Naive thymus-derived CD8-positive, alpha-beta T cell (primary cell): ENCODE results near the gene SDR42E1. TPM values are rescaled to one million over a fixed set of nuclear protein-coding genes. Genes with fewer than 3 reads are reported as not detected.
A peak's percentile ranks its signal among the peaks of the same experiment; 100 is the strongest.

Source experiments
- ATAC-seq, 2 donors: fragments of 150-1000 bp; cut with Tn5 transposase in 1 of 2; sonication (Bioruptor Pico), chemical (Tn5 transposase) in 1 of 2; 1 replicate in 1 of 2; 2 replicates in 1 of 2; pipeline ENCODE4 v1.10.0; 2021; ENCODE audit warnings: mild to moderate bottlenecking in 2 of 2, moderate library complexity in 2 of 2
- POLR2A ChIA-PET: fragments of 350-600 bp; sonication (Branson Sonifier 250); formaldehyde crosslinking; loops from one replicate; lab custom pipeline; 2021; ENCODE audit warnings: antibody characterized with exemption; lab: Charles Lee
- DNase-seq, 10 donors: peaks; one replicate each; pipeline versions ENCODE4 v3.0.0 to v3.0.0-alpha.2; 2020 to 2022
- H3K27ac Mint-ChIP-seq, 10 donors: one replicate each; pipeline ENCODE4 v1.8.0; 2020 to 2022; ENCODE audit warnings: mild to moderate bottlenecking in 10 of 10, mixed read lengths in 10 of 10, moderate library complexity in 4 of 10, inconsistent platforms in 1 of 10
- H3K27me3 Mint-ChIP-seq, 5 donors: one replicate each; pipeline ENCODE4 v1.8.0; 2021 to 2022; ENCODE audit warnings: mixed read lengths in 5 of 5
- H3K36me3 Mint-ChIP-seq, 3 donors: one replicate each; pipeline ENCODE4 v1.8.0; 2020 to 2022; ENCODE audit warnings: mixed read lengths in 3 of 3, mild to moderate bottlenecking in 2 of 3, inconsistent platforms in 1 of 3
- H3K4me1 Mint-ChIP-seq, 4 donors: one replicate each; pipeline ENCODE4 v1.8.0; 2021 to 2022; ENCODE audit warnings: mixed read lengths in 4 of 4
- H3K4me3 Mint-ChIP-seq, 10 donors: one replicate each; pipeline ENCODE4 v1.8.0; 2020 to 2022; ENCODE audit warnings: mild to moderate bottlenecking in 10 of 10, mixed read lengths in 10 of 10, moderate library complexity in 6 of 10, inconsistent platforms in 1 of 10
- H3K9me3 Mint-ChIP-seq, 9 donors: one replicate each; pipeline ENCODE4 v1.8.0; 2020 to 2022; ENCODE audit warnings: mixed read lengths in 9 of 9, mild to moderate bottlenecking in 3 of 9, inconsistent platforms in 1 of 9, moderate library complexity in 1 of 9
- polyA plus RNA-seq, 3 donors: library from polyadenylated mRNA; unstranded; fragments of 300-500 nt; fragmentation: Illumina TruSeq; gene quantifications; one replicate each; pipeline ENCODE4 v1.2.3, GENCODE V29; 2021
- total RNA-seq, 8 experiments: library from RNA in 2 of 8; stranded (reverse) in 2 of 8; gene quantifications; one replicate each; pipeline ENCODE4 v1.2.3 and lab custom pipeline; 2021 to 2026

SDR42E1 gene
- total and polyA plus RNA-seq, 5 experiments from 2014 or later, result 1.7 to 11.9 (median 3.7) TPM

- ATAC-seq (no peak), DNase-seq (no peak)
- Mint-ChIP-seq H3K4me3 (no peak overlapping the region), H3K27ac (no peak overlapping the region), H3K9me3 (no peaks in the 10 kb centered on the region), H3K36me3 (no peaks in the 10 kb centered on the region), H3K27me3 (peaks cover 0 to 28% (median 22%) of the 10 kb centered on the region in 5 donors), H3K4me1 (no peaks in the 10 kb centered on the region)
- POLR2A ChIA-PET, result no interaction called here
Measured at GRCh38 chr16:82046941-82047340, 35.7 kb upstream of the SDR42E1 start.

- ATAC-seq (no peak), DNase-seq (no peak)
- Mint-ChIP-seq H3K27me3 (peaks cover 0 to 30% (median 23%) of the 10 kb centered on the region in 5 donors), H3K4me1 (no peaks in the 10 kb centered on the region), H3K27ac (no peak overlapping the region), H3K36me3 (no peaks in the 10 kb centered on the region), H3K4me3 (no peak overlapping the region), H3K9me3 (no peaks in the 10 kb centered on the region)
- POLR2A ChIA-PET, result no interaction called here
Measured at GRCh38 chr16:82046541-82046940, 35.3 kb upstream of the SDR42E1 start.

- H3K4me1 Mint-ChIP-seq, result peaks cover 0 to 2% (median 0%) of the 10 kb centered on the region in 4 donors
- no peaks in the 10 kb centered on the region for H3K36me3 Mint-ChIP-seq
- H3K9me3 Mint-ChIP-seq, result no peaks in the 10 kb centered on the region
- no peak overlapping the region for H3K27ac Mint-ChIP-seq
- DNase-seq (no peak), ATAC-seq (no peak)
- POLR2A ChIA-PET, result no interaction called here
- H3K4me3 Mint-ChIP-seq, result no peak overlapping the region
- peaks cover 0 to 32% (median 17%) of the 10 kb centered on the region in 5 donors for H3K27me3 Mint-ChIP-seq
Measured at GRCh38 chr16:82045465-82045864, 34.2 kb upstream of the SDR42E1 start.

GRCh38 chr16:82044585-82044911 is 33.3 kb upstream of the SDR42E1 start:
- Mint-ChIP-seq H3K4me1 (peaks cover 0 to 2% (median 0%) of the 10 kb centered on the region in 4 donors), H3K4me3 (no peak overlapping the region), H3K27me3 (peaks cover 0 to 31% (median 16%) of the 10 kb centered on the region in 5 donors), H3K9me3 (no peaks in the 10 kb centered on the region), H3K36me3 (no peaks in the 10 kb centered on the region), H3K27ac (no peak overlapping the region)
- no peak for DNase-seq
- POLR2A ChIA-PET, result no interaction called here
- ATAC-seq, result no peak

- H3K27ac Mint-ChIP-seq, result no peak overlapping the region
- POLR2A ChIA-PET, result no interaction called here
- no peaks in the 10 kb centered on the region for H3K9me3 Mint-ChIP-seq
- H3K36me3 Mint-ChIP-seq, result no peaks in the 10 kb centered on the region
- H3K4me3 Mint-ChIP-seq, result no peak overlapping the region
- ATAC-seq, result no peak
- no peak for DNase-seq
- peaks cover 0 to 2% (median 0%) of the 10 kb centered on the region in 4 donors for H3K4me1 Mint-ChIP-seq
- peaks cover 3 to 36% (median 19%) of the 10 kb centered on the region in 5 donors for H3K27me3 Mint-ChIP-seq
Measured at GRCh38 chr16:82043680-82044584, 32.7 kb upstream of the SDR42E1 start.

GRCh38 chr16:82042846-82043245 is 31.6 kb upstream of the SDR42E1 start:
- no peaks in the 10 kb centered on the region for H3K9me3 Mint-ChIP-seq
- H3K27ac Mint-ChIP-seq, result no peak overlapping the region
- no peak overlapping the region for H3K4me3 Mint-ChIP-seq
- ATAC-seq (no peak), DNase-seq (no peak)
- no peaks in the 10 kb centered on the region for H3K36me3 Mint-ChIP-seq
- POLR2A ChIA-PET, result no interaction called here
- peaks cover 0 to 2% (median 0%) of the 10 kb centered on the region in 4 donors for H3K4me1 Mint-ChIP-seq
- H3K27me3 Mint-ChIP-seq, result peaks cover 9 to 32% (median 21%) of the 10 kb centered on the region in 5 donors

- peaks cover 0 to 2% (median 0%) of the 10 kb centered on the region in 4 donors for H3K4me1 Mint-ChIP-seq
- POLR2A ChIA-PET, result no interaction called here
- no peak for ATAC-seq
Measured at GRCh38 chr16:82042144-82042543, 30.9 kb upstream of the SDR42E1 start.

GRCh38 chr16:82041542-82041941 is 30.3 kb upstream of the SDR42E1 start:
- Mint-ChIP-seq H3K4me3 (no peak overlapping the region), H3K9me3 (no peaks in the 10 kb centered on the region), H3K36me3 (no peaks in the 10 kb centered on the region), H3K27ac (no peak overlapping the region), H3K4me1 (peaks cover 0 to 2% (median 0%) of the 10 kb centered on the region in 4 donors), H3K27me3 (peaks cover 5 to 21% (median 16%) of the 10 kb centered on the region in 5 donors)
- ATAC-seq (no peak), DNase-seq (no peak)
- POLR2A ChIA-PET, result no interaction called here

More at GRCh38 chr16:82042144-82042543, 30.9 kb upstream of the SDR42E1 start:
- Mint-ChIP-seq H3K27me3 (peaks cover 9 to 26% (median 16%) of the 10 kb centered on the region in 5 donors), H3K36me3 (no peaks in the 10 kb centered on the region), H3K4me3 (no peak overlapping the region), H3K27ac (no peak overlapping the region), H3K9me3 (no peaks in the 10 kb centered on the region)
- DNase-seq, result no peak

GRCh38 chr16:82040296-82040695 is 29.0 kb upstream of the SDR42E1 start:
- Mint-ChIP-seq H3K36me3 (no peaks in the 10 kb centered on the region), H3K4me1 (peaks cover 0 to 2% (median 0%) of the 10 kb centered on the region in 4 donors), H3K27me3 (peaks cover 4 to 27% (median 18%) of the 10 kb centered on the region in 5 donors), H3K4me3 (no peak overlapping the region), H3K27ac (no peak overlapping the region), H3K9me3 (no peaks in the 10 kb centered on the region)
- DNase-seq (no peak), ATAC-seq (no peak)
- POLR2A ChIA-PET, result no interaction called here

- peaks cover 7 to 38% (median 28%) of the 10 kb centered on the region in 5 donors for H3K27me3 Mint-ChIP-seq
- POLR2A ChIA-PET, result no interaction called here
- DNase-seq, result no peak
- no peak overlapping the region for H3K27ac Mint-ChIP-seq
- no peak overlapping the region for H3K4me3 Mint-ChIP-seq
- peaks cover 0 to 5% (median 0%) of the 10 kb centered on the region in 4 donors for H3K4me1 Mint-ChIP-seq
- no peaks in the 10 kb centered on the region for H3K9me3 Mint-ChIP-seq
- ATAC-seq, result no peak
- no peaks in the 10 kb centered on the region for H3K36me3 Mint-ChIP-seq
Measured at GRCh38 chr16:82037666-82038065, 26.4 kb upstream of the SDR42E1 start.

- POLR2A ChIA-PET, result no interaction called here
- peaks cover 9 to 43% (median 28%) of the 10 kb centered on the region in 5 donors for H3K27me3 Mint-ChIP-seq
- no peak overlapping the region for H3K4me3 Mint-ChIP-seq
- no peaks in the 10 kb centered on the region for H3K36me3 Mint-ChIP-seq
- H3K27ac Mint-ChIP-seq, result no peak overlapping the region
- ATAC-seq, result no peak
- no peak for DNase-seq
- H3K9me3 Mint-ChIP-seq, result no peaks in the 10 kb centered on the region
- peaks cover 0 to 5% (median 0%) of the 10 kb centered on the region in 4 donors for H3K4me1 Mint-ChIP-seq
Measured at GRCh38 chr16:82037251-82037650, 26.0 kb upstream of the SDR42E1 start.

- POLR2A ChIA-PET, result no interaction called here
- H3K9me3 Mint-ChIP-seq, result no peaks in the 10 kb centered on the region
- H3K27me3 Mint-ChIP-seq, result peaks cover 12 to 47% (median 31%) of the 10 kb centered on the region in 5 donors
- no peak within 1 kb of the TSS for H3K4me3 Mint-ChIP-seq
- peak within 1 kb of the TSS in 1 of 10 donors; percentile 18 for H3K27ac Mint-ChIP-seq
- peaks cover 0 to 3% (median 0%) of the 10 kb centered on the region in 4 donors for H3K4me1 Mint-ChIP-seq
- DNase-seq, result no peak
- no peak for ATAC-seq
- no peaks in the 10 kb centered on the region for H3K36me3 Mint-ChIP-seq
Measured at GRCh38 chr16:82034981-82035612, 23.8 kb upstream of the SDR42E1 start, which contains the start of gene HSD17B2. TSS of gene HSD17B2 (plus strand) at chr16:82035253. CDS start at chr16:82035425, 172 bp downstream.
